ENCODE measurements around the gene SEMA4B.

- TF ChIP-seq POLR2A (IDR thresholded peaks at IDR 0.05) (no peak), EP300 (IDR thresholded peaks at IDR 0.05) (no peak)
Observed at GRCh38 chr15:90208356-90208755, 7.2 kb downstream of the SEMA4B start.
